Right cardiac atrium (tissue), 5 donors: ENCODE data around the gene ADK. TPM values are rescaled to one million over a fixed set of nuclear protein-coding genes. Genes with fewer than 3 reads are reported as not detected.

Experiments used
- ATAC-seq, 2 donors: fragments of 200-7000 bp; cut with Tn5 transposase; one replicate each; pipeline versions ENCODE4 v1.8.0 to v1.9.1; 2020; ENCODE audit warnings: moderate library complexity in 2 of 2, mild to moderate bottlenecking in 1 of 2
- DNase-seq, 3 donors: peaks; one replicate each; pipeline ENCODE4 v3.0.0-alpha.2; 2020
- H3K27ac ChIP-seq: one replicate; pipeline ENCODE4 v1.5.1; 2013; ENCODE audit warnings: mild to moderate bottlenecking, low read length, control low read depth, moderate library complexity
- H3K27me3 ChIP-seq: one replicate; pipeline ENCODE4 v1.6.1; 2013; ENCODE audit not compliant: control insufficient read depth, insufficient read depth
- H3K4me1 ChIP-seq: one replicate; pipeline ENCODE4 v1.6.1; 2013; ENCODE audit warnings: low read length; ENCODE audit not compliant: control insufficient read depth, insufficient read depth
- H3K4me3 ChIP-seq: one replicate; pipeline ENCODE4 v1.5.1; 2013; ENCODE audit warnings: low read length, control low read depth
- H3K9me3 ChIP-seq: one replicate; pipeline ENCODE4 v1.6.1; 2013; ENCODE audit warnings: low read length; ENCODE audit not compliant: control insufficient read depth
- WGBS: extraction: QIAGEN DNeasy Blood & Tissue Kit; methylation state at CpG from one replicate; pipeline ENCODE4 v1.1.7; 2013; 5-methylcytosine and 5-hydroxymethylcytosine counted together
- intact Hi-C, 4 donors: fragments of 100-400 bp; cut with DNase I; formaldehyde crosslinking; loops; one replicate each; pipeline versions ENCODE4 v1.11.0 to v1.14.0; 2022 to 2023
- polyA plus RNA-seq: library from polyadenylated mRNA; stranded (reverse); fragments of 200-250 nt; gene quantifications from one replicate; pipeline ENCODE4 v1.2.3, GENCODE V29; 2013
- total RNA-seq, 4 donors: library from RNA; stranded (reverse); fragmentation: NEBNext Ultra II Directional; extraction: Animal tissue kit (Norgen Biotek cat#: 25700); gene quantifications; one replicate each; pipeline ENCODE4 v1.2.1, GENCODE V29; 2021
- donor health status: healthy with polysubstance abuse.
- donor health status: DM: no; HTN: yes; CAD: no.
- donor health status: DM: no; HTN: no; CAD: no.
- donor health status: DM: no; HTN: yes; CAD: no; lungs with severe emphysema.
- donor health status: DM: yes; HTN: yes; CAD: no.

ADK gene
- total and polyA plus RNA-seq, 5 donors: 34.5 to 42.2 (median 41.0) TPM

- ATAC-seq (no peak), DNase-seq (no peak)
- WGBS: 76% methylated on average over 9 of the region's 9 CpGs
- no peaks in the 10 kb centered on the region for H3K27me3 ChIP-seq
- no peaks in the 10 kb centered on the region for H3K9me3 ChIP-seq
- intact Hi-C loops: no loop called here
- H3K4me1 ChIP-seq: no peaks in the 10 kb centered on the region
- H3K27ac ChIP-seq: no peak overlapping the region
- no peak overlapping the region for H3K4me3 ChIP-seq
Measured at GRCh38 chr10:74748468-74749031, 597.5 kb downstream of the ADK start.

GRCh38 chr10:74750848-74751274, 599.8 kb downstream of the ADK start:
- no peaks in the 10 kb centered on the region for H3K4me1 ChIP-seq
- DNase-seq (no peak), ATAC-seq (no peak)
- H3K27me3 ChIP-seq: no peaks in the 10 kb centered on the region
- no peak overlapping the region for H3K4me3 ChIP-seq
- H3K27ac ChIP-seq: no peak overlapping the region
- intact Hi-C loops: no loop called here
- H3K9me3 ChIP-seq: no peaks in the 10 kb centered on the region
- 84% methylated on average over 6 of the region's 6 CpGs for WGBS

GRCh38 chr10:74752371-74753040, 601.5 kb downstream of the ADK start:
- DNase-seq (no peak), ATAC-seq (no peak)
- intact Hi-C loops: no loop called here
- Histone ChIP-seq H3K27ac (no peak overlapping the region), H3K9me3 (no peaks in the 10 kb centered on the region), H3K4me3 (no peak overlapping the region), H3K27me3 (no peaks in the 10 kb centered on the region), H3K4me1 (no peaks in the 10 kb centered on the region)
- 95% methylated on average over 6 of the region's 6 CpGs for WGBS

- peak in 1 of 3 donors; percentile 19 for DNase-seq
- Histone ChIP-seq H3K4me3 (no peak overlapping the region), H3K9me3 (no peaks in the 10 kb centered on the region)
Measured at GRCh38 chr10:74753442-74754211, 602.6 kb downstream of the ADK start.

GRCh38 chr10:74754381-74754821, 603.4 kb downstream of the ADK start:
- intact Hi-C loops: no loop called here
- no peak overlapping the region for H3K27ac ChIP-seq
- WGBS: 82% methylated on average over 8 of the region's 8 CpGs
- DNase-seq (no peak), ATAC-seq (no peak)
- no peaks in the 10 kb centered on the region for H3K4me1 ChIP-seq
- no peaks in the 10 kb centered on the region for H3K9me3 ChIP-seq
- H3K4me3 ChIP-seq: no peak overlapping the region
- H3K27me3 ChIP-seq: no peaks in the 10 kb centered on the region

More at GRCh38 chr10:74753442-74754211, 602.6 kb downstream of the ADK start:
- no peaks in the 10 kb centered on the region for H3K27me3 ChIP-seq
- intact Hi-C loops: no loop called here
- no peaks in the 10 kb centered on the region for H3K4me1 ChIP-seq
- WGBS: 65% methylated on average over 17 of the region's 17 CpGs
- ATAC-seq: no peak
- no peak overlapping the region for H3K27ac ChIP-seq

GRCh38 chr10:74755273-74755672, 604.3 kb downstream of the ADK start:
- Histone ChIP-seq H3K27me3 (no peaks in the 10 kb centered on the region), H3K27ac (no peak overlapping the region), H3K9me3 (no peaks in the 10 kb centered on the region), H3K4me1 (peaks cover under 1% of the 10 kb centered on the region), H3K4me3 (no peak overlapping the region)
- intact Hi-C loops: no loop called here
- DNase-seq (no peak), ATAC-seq (no peak)
- 91% methylated on average over 10 of the region's 10 CpGs for WGBS

Other genes with a start within 250 kb of the ADK start
- gene PLAU, start 240.1 kb upstream of the ADK start, total RNA-seq: 1 to 10 TPM; 4.8 to 7.1 (median 5.6) TPM
- 7.0 TPM for gene PLAU, start 240.1 kb upstream of the ADK start, polyA plus RNA-seq
- 100 to 1,000 TPM; 203 to 246 (median 224) TPM for gene VCL, start 153.1 kb upstream of the ADK start, total RNA-seq
- 74.6 TPM for gene VCL, start 153.1 kb upstream of the ADK start, polyA plus RNA-seq
- 10 to 100 TPM; 23.3 to 29.5 (median 27.4) TPM for gene AP3M1, start 393 bp upstream of the ADK start, total RNA-seq
- gene AP3M1, start 393 bp upstream of the ADK start, polyA plus RNA-seq: 12.6 TPM